GM12865 (cell line): ENCODE measurements around the gene CASR.

Source experiments
- DNase-seq: peaks from one replicate; pipeline ENCODE4 v3.0.0; 2010; ENCODE audit warnings: low read depth
- H3K4me3 ChIP-seq: 2 replicates; pipeline ENCODE4 v1.5.1; 2011; ENCODE audit warnings: mild to moderate bottlenecking, low read depth, low read length, control low read depth
- TF ChIP-seq, protein P1 (sequence below): IDR thresholded peaks from 2 replicates; pipeline ENCODE4 v1.5.1; 2011; ENCODE audit warnings: low read length, control low read depth, low read depth, inconsistent platforms; ENCODE audit not compliant: insufficient read depth; ENCODE audit errors: missing control alignments

The CASR gene

DNA sequence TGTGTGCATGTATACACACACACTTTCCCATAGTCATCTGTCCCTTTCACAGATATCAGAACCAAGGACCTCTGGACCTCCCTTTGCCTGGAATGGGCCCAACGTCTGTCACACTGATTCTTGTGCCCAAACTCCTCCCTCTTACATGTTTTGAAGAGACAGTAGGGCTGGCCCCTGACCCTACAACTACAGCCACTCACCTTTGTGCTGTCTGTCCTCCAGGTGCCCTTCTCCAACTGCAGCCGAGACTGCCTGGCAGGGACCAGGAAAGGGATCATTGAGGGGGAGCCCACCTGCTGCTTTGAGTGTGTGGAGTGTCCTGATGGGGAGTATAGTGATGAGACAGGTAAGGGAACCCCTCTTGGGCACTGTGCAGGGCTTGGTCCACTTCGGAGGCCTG lies 98.4 kb downstream of the CASR start:
- no peak overlapping the region for H3K4me3 ChIP-seq
- TF ChIP-seq, protein P1, sequence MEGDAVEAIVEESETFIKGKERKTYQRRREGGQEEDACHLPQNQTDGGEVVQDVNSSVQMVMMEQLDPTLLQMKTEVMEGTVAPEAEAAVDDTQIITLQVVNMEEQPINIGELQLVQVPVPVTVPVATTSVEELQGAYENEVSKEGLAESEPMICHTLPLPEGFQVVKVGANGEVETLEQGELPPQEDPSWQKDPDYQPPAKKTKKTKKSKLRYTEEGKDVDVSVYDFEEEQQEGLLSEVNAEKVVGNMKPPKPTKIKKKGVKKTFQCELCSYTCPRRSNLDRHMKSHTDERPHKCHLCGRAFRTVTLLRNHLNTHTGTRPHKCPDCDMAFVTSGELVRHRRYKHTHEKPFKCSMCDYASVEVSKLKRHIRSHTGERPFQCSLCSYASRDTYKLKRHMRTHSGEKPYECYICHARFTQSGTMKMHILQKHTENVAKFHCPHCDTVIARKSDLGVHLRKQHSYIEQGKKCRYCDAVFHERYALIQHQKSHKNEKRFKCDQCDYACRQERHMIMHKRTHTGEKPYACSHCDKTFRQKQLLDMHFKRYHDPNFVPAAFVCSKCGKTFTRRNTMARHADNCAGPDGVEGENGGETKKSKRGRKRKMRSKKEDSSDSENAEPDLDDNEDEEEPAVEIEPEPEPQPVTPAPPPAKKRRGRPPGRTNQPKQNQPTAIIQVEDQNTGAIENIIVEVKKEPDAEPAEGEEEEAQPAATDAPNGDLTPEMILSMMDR, result no peak
- no peak for DNase-seq

DNA sequence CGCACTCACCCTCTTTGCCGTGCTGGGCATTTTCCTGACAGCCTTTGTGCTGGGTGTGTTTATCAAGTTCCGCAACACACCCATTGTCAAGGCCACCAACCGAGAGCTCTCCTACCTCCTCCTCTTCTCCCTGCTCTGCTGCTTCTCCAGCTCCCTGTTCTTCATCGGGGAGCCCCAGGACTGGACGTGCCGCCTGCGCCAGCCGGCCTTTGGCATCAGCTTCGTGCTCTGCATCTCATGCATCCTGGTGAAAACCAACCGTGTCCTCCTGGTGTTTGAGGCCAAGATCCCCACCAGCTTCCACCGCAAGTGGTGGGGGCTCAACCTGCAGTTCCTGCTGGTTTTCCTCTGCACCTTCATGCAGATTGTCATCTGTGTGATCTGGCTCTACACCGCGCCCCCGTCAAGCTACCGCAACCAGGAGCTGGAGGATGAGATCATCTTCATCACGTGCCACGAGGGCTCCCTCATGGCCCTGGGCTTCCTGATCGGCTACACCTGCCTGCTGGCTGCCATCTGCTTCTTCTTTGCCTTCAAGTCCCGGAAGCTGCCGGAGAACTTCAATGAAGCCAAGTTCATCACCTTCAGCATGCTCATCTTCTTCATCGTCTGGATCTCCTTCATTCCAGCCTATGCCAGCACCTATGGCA lies 100.5 kb downstream of the CASR start:
- H3K4me3 ChIP-seq, result no peak overlapping the region
- no peak for DNase-seq
- TF ChIP-seq, protein P1, result no peak

DNA sequence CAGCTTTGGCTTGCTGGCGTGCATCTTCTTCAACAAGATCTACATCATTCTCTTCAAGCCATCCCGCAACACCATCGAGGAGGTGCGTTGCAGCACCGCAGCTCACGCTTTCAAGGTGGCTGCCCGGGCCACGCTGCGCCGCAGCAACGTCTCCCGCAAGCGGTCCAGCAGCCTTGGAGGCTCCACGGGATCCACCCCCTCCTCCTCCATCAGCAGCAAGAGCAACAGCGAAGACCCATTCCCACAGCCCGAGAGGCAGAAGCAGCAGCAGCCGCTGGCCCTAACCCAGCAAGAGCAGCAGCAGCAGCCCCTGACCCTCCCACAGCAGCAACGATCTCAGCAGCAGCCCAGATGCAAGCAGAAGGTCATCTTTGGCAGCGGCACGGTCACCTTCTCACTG lies 101.0 kb downstream of the CASR start:
- TF ChIP-seq, protein P1, result no peak
- no peak overlapping the region for H3K4me3 ChIP-seq

DNA sequence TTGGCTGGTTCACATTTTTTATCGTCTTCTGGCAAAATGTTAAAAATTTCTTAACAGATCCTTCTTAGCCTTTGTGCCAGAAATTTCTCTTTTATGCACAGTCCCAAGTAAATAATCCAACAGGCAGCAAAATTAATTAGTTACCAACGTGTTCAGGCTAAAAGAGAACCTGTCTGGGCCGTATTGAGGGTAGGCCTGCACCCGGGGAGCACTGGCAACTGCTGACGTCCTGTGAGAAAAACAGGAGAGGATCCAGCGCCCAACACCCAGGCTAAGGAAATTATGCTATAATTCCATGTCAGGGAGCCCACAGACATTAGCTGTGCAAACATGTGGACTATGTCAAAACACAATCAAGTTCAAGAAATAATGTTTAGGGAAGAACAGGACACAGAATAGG lies 110.9 kb downstream of the CASR start:
- no peak overlapping the region for H3K4me3 ChIP-seq
- TF ChIP-seq, protein P1, result no peak
- DNase-seq, result no peak

More for the DNA sequence above, 101.0 kb downstream of the CASR start:
- DNase-seq, result no peak

DNA sequence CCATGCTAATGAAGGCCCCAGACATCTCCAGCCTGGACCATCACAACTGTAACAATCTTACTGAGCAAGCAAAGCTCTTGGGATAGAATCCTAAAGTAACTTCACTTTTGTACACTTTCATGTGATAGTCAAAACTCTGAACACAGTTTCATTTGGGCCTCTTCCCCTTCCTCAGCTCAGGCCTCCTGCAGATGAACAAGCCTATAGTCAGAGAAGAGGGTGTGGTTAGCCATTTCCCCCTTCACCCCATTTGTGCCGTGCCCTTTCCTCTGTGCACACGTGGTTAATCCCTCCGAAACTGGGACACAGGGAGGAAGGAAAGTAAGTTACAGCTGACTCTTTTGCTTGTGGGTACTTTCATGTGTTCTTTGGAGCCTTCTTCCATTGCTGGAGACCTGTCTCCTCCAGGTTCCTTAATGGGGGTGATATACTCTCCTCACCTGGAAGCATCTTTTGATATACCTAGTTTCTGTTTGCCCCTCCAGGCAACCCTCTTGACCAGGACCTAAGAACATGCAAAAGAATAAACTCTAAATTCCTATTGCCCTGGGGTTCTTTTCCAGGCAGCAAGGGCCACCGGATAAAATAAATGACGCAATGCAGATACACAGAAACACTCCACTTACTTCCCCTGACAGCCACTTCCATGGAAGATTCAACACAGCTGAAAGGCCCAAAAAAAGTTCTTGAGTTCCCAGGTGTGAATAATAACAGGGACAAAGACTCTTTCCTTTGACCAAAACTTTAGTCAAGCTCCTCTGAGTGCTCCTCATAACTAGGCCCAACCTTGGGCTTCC lies 112.0 kb downstream of the CASR start:
- no peak overlapping the region for H3K4me3 ChIP-seq
- TF ChIP-seq, protein P1, result no peak

DNA sequence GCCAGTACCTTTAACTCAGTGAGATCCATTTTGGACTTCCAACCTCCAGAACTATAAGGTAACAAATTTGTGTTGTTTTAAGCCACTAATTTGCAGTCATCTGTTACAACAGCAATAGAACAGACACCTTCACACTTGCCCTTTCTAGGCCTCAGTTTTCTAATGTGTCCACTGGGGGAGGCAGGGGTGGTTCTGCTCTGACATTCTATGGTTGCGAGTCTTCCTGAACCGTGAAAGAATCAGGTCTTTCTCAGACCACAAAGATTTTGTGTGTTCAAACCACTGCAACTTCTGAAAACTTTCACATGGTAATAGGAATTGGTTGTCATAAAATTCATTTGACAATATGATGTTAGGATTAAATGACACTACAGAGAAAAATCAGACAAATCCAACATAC lies 114.8 kb downstream of the CASR start:
- no peak overlapping the region for H3K4me3 ChIP-seq
- peak; percentile 87 for DNase-seq
- TF ChIP-seq, protein P1, result peak; percentile 34

More for the DNA sequence above, 112.0 kb downstream of the CASR start:
- peak; percentile 49 for DNase-seq
